NCI-H146 treated with DMSO at 0.1 percent for 48 hours (cell line): ENCODE measurements around the gene NDRG4.
"Not testable (repeated sequence)": the region's sequence is repeated elsewhere in the genome, so short reads cannot be mapped to it uniquely, and the experiment has no call there.

Experiments
- DNase-seq: peaks from one replicate; lab custom pipeline; 2025; ENCODE audit not compliant: unreplicated experiment; lab: John Stamatoyannopoulos, UW

The NDRG4 gene

GRCh38 chr16:58464916-58465731, 34.8 kb upstream of the NDRG4 start:
- no peak for DNase-seq

- DNase-seq: no peak
Observed at GRCh38 chr16:58465817-58466216, 34.1 kb upstream of the NDRG4 start.

- DNase-seq: no peak
Observed at GRCh38 chr16:58466396-58466795, 33.5 kb upstream of the NDRG4 start.

GRCh38 chr16:58467905-58468304, 32.0 kb upstream of the NDRG4 start:
- no peak for DNase-seq

- no peak for DNase-seq
Observed at GRCh38 chr16:58471209-58471975, 28.6 kb upstream of the NDRG4 start.

- no peak for DNase-seq
Observed at GRCh38 chr16:58472266-58472665, 27.7 kb upstream of the NDRG4 start.

- no peak for DNase-seq
Observed at GRCh38 chr16:58472827-58473226, 27.1 kb upstream of the NDRG4 start.

- no peak for DNase-seq
Observed at GRCh38 chr16:58474296-58474695, 25.6 kb upstream of the NDRG4 start.

- DNase-seq: no peak
Observed at GRCh38 chr16:58475091-58475619, 24.8 kb upstream of the NDRG4 start.

- no peak for DNase-seq
Observed at GRCh38 chr16:58476791-58477190, 23.2 kb upstream of the NDRG4 start.

- DNase-seq: no peak
Observed at GRCh38 chr16:58478427-58478826, 21.5 kb upstream of the NDRG4 start.

GRCh38 chr16:58481226-58481869, 18.6 kb upstream of the NDRG4 start:
- no peak for DNase-seq

GRCh38 chr16:58481931-58482330, 18.0 kb upstream of the NDRG4 start:
- DNase-seq: no peak

- no peak for DNase-seq
Observed at GRCh38 chr16:58485184-58485887, 14.6 kb upstream of the NDRG4 start.

GRCh38 chr16:58487566-58488351, 12.2 kb upstream of the NDRG4 start:
- DNase-seq: peak; percentile 16

- DNase-seq: no peak
Observed at GRCh38 chr16:58488531-58488930, 11.4 kb upstream of the NDRG4 start.

- DNase-seq: no peak
Observed at GRCh38 chr16:58490065-58490464, 9.9 kb upstream of the NDRG4 start.

GRCh38 chr16:58490539-58490938, 9.4 kb upstream of the NDRG4 start:
- DNase-seq: not testable (repeated sequence)

- DNase-seq: no peak
Observed at GRCh38 chr16:58492066-58492465, 7.9 kb upstream of the NDRG4 start.

- DNase-seq: no peak
Observed at GRCh38 chr16:58492735-58493134, 7.2 kb upstream of the NDRG4 start.
